NCI-H2107 (cell line): ENCODE results near the gene LIME1.
"Not testable (repeated sequence)": the region's sequence is repeated elsewhere in the genome, so short reads cannot be mapped to it uniquely, and the experiment has no call there.

Experiments
- DNase-seq: peaks from one replicate; lab custom pipeline; 2025; lab: John Stamatoyannopoulos, UW

LIME1 gene

DNA sequence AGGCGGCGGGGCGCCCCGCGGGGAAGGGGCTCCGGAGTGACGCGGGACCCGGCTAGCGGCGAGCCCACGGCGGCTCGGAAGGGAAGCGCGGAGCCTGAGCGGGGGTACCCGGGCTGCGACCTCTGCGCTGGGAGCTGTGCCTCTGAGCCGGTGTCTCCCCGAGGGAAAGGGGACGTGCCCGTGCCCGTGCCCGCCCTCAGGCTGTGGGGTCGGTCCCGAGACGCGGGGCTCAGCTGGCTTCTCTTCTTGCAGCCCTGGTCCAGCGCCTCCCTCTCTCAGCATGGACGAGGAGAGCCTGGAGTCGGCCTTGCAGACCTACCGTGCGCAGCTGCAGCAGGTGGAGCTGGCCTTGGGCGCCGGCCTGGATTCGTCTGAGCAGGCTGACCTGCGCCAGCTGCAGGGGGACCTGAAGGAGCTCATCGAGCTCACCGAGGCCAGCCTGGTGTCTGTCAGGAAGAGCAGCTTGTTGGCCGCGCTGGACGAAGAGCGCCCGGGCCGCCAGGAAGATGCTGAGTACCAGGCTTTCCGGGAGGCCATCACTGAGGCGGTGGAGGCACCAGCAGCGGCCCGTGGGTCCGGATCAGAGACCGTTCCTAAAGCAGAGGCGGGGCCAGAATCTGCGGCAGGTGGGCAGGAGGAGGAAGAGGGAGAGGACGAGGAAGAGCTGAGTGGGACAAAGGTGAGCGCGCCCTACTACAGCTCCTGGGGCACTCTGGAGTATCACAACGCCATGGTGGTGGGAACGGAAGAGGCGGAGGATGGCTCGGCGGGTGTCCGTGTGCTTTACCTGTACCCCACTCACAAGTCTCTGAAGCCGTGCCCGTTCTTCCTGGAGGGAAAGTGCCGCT, 27.9 kb upstream of the LIME1 start:
- DNase-seq = no peak

DNA sequence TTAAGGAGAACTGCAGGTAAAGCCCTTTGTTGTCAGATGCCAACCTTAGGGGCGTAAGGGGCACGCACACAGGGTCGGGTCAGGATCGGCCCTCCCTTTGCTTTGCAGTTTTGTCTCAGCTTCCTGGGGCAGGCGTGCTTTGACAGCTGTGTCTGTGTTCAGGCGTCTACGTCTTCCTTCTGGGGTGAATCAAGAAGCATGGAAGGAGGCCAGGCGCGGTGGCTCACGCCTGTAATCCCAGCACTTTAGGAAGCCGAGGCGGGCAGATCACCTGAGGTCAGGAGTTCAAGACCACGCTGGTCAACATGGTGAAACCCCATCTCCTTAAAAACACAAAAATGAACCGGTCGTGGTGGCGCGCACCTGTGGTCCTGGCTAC, 27.3 kb upstream of the LIME1 start:
- no peak for DNase-seq

DNA sequence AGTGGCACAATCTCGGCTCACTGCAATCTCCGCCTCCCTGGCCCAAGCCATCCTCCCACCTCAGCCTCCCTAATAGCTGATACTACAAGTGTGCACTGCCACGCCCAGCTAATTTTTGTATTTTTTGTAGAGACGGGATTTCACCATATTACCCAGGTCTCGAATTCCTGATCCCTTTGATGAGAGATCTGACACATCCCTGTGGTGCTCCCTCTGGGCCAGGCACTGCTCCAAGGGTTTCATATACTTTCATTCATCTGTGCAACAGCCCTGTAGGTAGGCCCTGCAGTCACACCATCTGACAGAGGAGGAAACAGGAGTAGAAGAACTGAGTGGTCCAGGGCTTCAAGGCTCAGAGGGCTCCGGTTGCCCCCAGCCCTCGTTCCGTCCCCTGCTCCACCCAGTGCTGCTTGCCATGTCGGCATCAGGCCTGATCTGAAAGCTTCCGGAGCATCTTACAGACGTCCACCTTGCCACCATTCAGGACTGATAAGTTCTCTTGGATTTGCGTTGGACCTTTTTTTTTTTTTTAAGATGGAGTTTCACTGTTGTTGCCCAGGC, 25.3 kb upstream of the LIME1 start:
- DNase-seq = no peak

DNA sequence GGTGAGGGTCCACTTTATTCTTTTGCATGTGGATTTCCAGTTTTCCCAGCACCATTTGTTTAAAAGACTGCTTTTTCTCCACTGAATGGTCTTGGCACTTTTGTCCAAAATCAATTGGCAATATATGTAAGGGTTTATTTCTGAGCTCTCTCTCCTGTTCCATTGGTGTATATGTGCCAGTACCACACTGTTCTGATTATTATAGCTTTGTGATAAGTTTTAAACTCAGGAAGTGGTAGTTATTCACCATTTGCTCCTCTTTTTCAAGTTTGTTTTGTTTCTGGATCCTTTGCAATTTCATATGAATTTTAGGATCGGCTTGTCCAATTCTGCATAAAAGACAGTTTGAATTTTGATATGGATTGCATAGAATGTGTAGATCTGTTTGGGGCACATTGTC, 24.3 kb upstream of the LIME1 start:
- no peak for DNase-seq

DNA sequence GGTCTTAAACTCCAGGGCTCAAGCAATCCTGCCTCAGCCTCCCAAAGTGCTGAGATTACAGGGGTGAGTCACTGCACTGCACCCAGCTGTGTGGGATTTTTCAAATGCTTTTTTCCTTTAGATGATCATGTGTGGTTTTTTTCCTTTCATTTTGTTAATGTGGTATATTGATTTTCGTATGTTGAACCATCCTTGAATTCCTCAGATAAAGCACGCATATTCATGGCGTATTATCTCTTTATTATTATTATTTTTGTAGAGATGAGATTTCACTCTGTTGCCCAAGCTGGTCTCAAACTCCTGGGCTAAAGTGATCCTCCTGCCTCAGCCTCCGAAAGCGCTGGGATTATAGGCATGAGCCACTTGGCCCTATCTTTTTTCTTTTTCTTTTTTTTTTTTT, 21.6 kb upstream of the LIME1 start:
- DNase-seq = no peak

DNA sequence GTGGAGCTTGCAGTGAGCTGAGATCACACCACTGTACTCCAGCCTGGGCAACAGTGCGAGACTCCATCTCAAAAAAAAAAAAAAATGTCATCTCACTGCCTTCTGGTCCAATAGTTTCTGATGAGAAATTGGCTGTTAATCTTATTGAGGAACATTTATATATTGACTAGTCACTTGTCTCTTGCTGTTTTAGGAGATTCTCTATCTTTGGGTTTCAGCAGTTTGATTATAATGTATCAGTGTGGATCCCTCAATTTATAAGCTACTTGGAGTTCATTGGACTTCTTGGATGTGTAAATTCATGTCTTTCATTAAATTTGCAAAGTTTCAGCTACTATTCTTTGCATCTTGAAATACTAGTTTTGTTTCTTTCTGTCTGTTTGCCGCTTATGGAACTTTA, 17.5 kb upstream of the LIME1 start:
- DNase-seq = no peak

DNA sequence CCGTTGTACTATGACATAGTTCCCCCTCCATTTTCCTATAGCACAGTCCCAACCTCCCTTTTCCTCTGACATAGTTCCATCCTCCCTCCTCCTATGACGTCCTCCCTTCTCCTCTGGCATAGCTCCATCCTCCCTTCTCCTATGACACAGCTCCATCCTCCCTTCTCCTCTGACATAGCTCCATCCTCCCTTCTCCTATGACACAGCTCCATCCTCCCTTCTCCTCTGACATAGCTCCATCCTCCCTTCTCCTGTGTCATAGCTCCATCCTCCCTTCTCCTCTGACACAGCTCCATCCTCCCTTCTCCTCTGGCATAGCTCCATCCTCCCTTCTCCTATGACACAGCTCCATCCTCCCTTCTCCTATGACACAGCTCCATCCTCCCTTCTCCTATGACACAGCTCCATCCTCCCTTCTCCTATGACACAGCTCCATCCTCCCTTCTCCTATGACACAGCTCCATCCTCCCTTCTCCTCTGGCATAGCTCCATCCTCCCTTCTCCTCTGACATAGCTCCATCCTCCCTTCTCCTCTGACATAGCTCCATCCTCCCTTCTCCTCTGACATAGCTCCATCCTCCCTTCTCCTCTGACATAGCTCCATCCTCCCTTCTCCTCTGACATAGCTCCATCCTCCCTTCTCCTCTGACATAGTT, 13.4 kb upstream of the LIME1 start:
- not testable (repeated sequence) for DNase-seq

DNA sequence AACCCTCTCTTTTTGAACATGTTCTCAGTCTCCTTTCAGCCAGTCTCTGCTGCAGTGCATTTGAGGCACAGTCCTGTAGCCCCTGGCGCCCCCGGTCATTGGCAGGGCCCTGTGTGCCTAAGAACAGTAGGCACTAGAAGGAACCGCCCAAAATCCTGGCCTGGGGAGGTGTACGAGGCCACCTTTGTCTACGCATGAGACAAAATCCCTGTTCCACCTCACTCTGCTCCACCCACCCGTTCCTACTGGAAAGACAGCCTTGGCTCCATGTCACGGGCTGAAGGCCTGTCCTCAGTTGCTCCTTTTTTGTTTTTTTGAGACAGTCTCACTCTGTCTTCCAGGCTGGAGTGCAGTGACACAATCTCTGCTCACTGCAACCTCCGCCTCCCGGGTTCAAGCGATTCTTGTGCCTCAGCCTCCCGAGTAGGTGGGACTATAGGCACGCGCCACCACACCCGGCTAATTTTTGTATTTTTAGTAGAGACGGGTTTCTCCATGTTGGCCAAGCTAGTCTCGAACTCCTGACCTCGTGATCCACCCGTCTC, 6.2 kb upstream of the LIME1 start:
- not testable (repeated sequence) for DNase-seq

DNA sequence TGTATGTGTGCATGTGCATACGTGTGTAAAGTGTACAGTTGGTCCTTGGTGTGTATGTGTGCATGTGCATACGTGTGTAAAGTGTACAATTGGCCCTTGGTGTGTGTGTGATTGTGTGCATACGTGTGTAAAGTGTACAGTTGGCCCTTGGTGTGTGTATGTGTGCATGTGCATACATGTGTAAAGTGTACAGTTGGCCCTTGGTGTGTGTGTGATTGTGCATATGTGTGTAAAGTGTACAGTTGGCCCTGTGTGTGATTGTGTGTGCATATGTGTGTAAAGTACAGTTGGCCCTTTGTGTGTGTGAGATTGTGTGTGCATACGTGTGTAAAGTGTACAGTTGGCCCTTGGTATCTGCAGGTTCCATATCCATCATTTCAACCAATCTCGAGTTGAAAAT, 5.1 kb upstream of the LIME1 start:
- no peak for DNase-seq

DNA sequence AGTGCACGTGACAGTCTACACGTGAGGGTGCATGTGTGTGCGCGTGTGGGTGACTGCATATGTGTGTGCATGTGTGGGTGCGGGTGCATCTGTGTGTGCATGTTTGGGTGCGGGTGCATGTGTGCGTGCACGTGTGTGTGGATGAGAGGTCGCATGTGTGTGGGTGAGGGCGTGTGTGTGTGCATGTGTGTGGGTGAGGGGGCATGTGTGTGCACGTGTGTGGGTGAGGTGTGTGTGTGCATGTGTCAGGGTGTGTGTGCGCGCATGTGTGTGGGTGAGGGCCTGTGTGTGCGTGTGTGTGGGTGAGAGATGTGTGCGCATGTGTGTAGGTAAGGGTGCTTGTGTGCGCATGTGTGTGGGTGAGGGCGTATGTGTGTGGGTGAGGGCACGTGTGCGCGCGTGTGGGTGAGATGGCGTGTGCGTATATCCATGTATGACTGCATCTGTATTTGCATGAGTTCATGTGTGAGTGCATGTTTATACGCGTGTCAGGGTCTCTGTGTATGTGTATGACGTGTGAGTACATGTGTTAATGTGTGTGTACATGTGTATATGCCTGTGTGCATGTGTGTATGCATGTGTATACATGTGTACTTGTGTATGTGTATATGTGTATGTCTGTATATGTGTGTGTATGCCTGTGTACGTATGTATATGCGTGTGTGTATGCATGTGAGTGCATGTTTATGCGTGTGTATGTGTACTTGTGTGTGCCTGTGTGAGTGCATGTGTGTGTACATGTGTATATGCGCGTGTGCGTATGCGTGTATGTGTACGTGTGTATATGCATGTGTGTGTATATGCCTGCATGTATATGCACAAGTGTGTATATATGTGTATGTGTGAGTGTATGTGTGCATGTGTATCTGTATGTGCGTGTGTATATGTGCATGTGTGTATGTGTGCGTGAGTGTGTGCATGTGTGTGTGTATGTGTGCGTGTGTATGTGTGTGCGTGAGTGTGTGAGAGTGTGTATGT, 4.1 kb upstream of the LIME1 start:
- no peak for DNase-seq

DNA sequence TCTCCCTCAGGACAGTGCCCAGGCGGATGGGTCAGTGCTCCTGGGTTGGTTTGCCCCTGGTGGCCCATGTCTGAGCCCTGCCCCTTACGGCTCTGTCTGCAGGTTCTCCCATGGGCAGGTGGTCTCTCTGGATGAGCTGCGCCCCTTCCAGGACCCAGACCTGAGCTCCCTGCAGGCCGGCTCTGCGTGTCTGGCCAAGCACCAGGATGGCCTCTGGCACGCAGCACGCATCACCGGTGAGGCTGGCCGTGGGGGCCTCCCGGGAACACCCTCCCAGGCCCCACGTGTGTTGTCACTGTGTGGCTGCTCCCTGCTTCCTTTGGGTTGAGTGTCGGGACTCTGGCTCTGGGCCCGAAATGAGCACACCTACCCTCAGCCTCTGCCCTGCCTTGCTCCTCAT, 3.3 kb upstream of the LIME1 start:
- DNase-seq = no peak

DNA sequence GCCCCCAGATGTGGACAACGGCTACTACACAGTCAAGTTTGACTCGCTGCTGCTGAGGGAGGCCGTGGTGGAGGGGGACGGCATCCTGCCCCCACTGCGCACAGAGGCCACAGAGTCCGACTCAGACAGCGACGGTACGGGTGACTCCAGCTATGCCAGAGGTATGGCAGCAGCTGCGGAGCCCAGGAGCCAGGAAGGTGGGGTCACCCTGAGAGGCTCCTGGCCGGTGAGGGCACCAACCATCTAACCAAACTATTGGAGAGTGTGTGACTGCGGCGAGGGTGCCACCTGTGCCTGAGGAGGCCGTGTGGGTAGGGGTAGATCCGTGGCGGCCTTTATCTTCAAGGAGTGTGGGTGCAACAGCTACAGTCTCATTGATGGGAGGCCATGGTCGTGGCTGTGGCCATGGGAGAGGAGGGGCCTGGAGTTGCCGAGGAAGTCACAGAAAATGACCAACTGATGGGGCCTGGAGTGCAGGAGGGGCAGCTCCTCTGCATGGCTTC, 2.8 kb upstream of the LIME1 start:
- no peak for DNase-seq

DNA sequence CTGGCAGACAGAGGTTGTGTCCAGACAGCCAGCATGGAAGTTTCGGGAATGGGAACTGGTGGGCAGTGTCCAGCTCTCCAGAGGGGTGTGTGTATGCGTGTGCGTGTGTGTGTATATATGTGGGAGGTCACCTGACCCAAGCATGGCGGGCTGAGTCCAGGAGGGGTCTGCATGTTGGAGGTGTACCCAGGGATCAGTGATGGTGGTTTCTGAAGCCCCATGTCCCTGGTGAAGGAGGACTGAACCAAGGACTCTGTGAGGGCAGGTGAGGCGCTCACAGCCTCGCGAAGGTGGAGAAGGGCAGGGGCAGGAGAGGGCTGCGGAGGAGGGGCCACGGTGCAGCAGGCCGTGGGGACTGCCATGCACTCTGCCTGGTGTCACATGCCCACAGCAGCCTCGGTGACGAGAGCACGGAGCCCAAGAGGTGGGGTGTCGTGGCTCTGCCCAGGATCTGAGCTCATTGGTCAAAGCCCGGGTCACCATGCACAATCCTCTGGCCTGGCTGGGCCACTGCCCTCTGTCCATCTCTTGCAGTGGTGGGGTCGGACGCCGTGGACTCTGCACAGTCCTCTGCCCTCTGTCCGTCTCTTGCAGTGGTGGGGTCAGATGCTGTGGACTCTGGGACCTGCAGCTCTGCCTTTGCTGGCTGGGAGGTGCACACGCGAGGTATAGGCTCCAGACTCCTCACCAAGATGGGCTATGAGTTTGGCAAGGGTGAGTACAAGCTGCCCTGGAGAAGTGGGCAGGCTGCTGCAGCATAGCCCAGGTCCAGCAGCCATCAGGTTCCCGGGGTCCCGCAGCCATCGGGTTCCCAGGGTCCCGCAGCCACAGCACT, 2.1 kb upstream of the LIME1 start:
- DNase-seq = no peak

DNA sequence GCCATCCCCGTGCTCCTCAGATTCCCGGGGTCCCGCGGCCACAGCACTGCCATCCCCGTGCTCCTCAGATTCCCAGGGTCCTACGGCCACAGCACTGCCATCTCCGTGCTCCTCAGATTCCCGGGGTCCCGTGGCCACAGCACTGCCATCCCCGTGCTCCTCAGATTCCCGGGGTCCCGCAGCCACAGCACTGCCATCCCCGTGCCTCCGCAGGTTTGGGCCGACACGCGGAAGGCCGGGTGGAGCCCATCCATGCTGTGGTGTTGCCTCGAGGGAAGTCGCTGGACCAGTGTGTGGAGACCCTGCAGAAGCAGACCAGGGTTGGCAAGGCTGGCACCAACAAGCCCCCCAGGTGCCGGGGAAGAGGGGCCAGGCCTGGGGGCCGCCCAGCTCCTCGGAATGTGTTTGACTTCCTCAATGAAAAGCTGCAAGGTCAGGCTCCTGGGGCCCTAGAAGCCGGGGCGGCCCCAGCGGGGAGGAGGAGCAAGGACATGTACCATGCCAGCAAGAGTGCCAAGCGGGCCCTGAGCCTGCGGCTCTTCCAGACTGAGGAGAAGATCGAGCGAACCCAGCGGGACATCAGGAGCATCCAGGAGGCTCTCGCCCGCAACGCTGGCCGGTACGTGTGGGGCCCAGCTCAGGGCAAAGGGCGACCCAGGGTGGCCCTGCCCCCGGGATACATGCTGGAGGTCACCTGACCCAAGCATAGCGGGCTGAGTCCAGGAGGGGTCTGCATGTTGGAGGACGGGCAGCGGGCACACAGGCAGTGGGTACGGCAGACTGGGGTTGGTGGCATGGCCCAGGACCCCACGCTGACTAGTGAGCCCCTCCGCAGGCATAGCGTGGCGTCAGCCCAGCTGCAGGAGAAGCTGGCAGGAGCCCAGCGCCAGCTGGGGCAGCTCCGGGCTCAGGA, 1.3 kb upstream of the LIME1 start:
- no peak for DNase-seq

DNA sequence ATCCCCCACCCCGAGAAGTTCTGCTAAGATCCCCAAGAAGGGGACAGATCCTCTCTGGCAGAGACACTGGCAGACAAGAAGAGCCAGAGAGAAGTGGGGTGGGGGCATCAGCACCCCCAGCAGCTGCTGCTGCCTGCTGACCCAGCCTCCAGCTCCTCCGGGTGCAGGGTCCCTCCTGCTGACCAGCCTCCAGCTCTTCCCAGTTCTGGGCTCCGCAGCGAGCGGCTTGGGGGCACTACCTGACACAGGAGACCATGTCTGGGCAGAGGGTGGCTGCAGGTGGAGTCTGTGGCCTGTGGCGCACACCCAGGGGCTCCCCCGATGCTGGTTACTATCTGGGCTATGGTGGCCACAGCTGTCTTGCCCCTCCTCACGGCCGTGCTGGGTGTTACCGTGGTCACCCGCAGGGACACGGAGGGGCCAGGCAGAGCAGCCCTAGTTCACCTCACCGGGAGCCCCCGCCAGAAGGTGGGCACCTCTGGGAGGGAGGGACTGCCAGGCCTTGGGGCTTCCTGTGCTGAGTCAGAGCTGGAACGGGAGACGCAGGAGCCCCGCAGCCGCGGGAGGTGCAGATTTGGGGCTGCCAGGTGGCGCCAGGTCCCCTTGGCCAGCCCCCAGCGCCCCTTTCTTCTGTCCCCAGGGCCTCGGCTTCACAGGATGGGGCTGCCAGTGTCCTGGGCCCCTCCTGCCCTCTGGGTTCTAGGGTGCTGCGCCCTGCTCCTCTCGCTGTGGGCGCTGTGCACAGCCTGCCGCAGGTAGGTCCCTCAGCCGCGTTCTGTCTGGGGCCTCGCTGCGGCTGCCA, 630 bp downstream of the LIME1 start:
- no peak for DNase-seq

DNA sequence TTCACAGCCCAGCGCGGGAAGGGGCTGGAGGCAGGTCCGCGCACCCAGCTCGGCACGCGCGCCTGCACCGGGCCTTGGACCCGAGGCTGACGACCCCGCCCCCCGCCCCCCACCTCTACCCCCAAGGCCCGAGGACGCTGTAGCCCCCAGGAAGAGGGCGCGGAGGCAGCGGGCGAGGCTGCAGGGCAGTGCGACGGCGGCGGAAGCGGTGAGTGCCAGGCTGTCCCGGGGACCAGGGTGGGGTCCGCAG, 1.2 kb downstream of the LIME1 start:
- no peak for DNase-seq

DNA sequence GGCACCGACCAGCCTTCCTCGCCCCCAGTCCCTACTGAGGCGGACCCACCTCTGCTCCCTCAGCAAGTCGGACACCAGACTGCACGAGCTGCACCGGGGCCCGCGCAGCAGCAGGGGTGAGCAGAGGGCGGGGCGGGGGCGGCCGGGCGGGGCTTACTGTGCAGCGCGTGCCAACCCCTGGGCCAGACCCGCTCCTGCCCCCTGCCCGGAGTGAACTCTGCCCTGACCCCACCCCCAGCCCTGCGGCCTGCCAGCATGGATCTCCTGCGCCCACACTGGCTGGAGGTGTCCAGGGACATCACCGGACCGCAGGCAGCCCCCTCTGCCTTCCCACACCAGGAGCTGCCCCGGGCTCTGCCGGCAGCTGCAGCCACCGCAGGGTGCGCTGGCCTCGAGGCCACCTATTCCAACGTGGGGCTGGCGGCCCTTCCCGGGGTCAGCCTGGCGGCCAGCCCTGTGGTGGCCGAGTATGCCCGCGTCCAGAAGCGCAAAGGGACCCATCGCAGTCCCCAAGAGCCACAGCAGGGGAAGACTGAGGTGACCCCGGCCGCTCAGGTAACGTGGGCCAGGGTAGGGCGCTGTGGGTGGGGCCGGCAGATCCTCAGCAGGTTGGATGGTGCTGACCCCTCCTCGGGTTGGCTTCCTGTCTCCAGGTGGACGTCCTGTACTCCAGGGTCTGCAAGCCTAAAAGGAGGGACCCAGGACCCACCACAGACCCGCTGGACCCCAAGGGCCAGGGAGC, 1.7 kb downstream of the LIME1 start:
- DNase-seq = no peak

DNA sequence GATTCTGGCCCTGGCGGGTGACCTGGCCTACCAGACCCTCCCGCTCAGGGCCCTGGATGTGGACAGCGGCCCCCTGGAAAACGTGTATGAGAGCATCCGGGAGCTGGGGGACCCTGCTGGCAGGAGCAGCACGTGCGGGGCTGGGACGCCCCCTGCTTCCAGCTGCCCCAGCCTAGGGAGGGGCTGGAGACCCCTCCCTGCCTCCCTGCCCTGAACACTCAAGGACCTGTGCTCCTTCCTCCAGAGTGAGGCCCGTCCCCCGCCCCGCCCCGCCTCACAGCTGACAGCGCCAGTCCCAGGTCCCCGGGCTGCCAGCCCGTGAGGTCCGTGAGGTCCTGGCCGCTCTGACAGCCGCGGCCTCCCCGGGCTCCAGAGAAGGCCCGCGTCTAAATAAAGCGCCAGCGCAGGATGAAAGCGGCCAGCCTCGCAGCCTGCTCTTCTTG, 2.2 kb downstream of the LIME1 start:
- no peak for DNase-seq
